ENCODE measurements around the gene NBPF11. TPM values are rescaled to one million over a fixed set of nuclear protein-coding genes. Genes with fewer than 3 reads are reported as not detected.
"Not testable (repeated sequence)": the region's sequence is repeated elsewhere in the genome, so short reads cannot be mapped to it uniquely, and the experiment has no call there.

NBPF11 gene
- total RNA-seq, 1 experiment from 2014 or later = 6.0 TPM

- H3K9me2 ChIP-seq (ENCODE audit: insufficient read depth); H3K79me2 ChIP-seq (ENCODE audit: insufficient read depth, low read length); H3K9ac ChIP-seq (ENCODE audit: low read length); intact Hi-C loops (cut with micrococcal nuclease); H2AFZ ChIP-seq (ENCODE audit: low read depth, low read length, poor library complexity, severe bottlenecking); H3K4me3 ChIP-seq (replicated peaks in 1 of 2; ENCODE audit: low read depth in 1 of 2, low read length in 2 of 2); POLR2A ChIA-PET; H4K20me1 ChIP-seq (ENCODE audit: insufficient read depth); BruUV-seq (replicated peaks); H3K4me2 ChIP-seq (ENCODE audit: low read length); H3K9me3 ChIP-seq (ENCODE audit: control insufficient read depth in 1 of 2, insufficient read depth in 1 of 2, low read depth in 1 of 2, low read length in 2 of 2); DNase-seq (ENCODE audit: low read depth, low spot score); RAD21 ChIA-PET (ENCODE audit: low non-redundant PET in 1 of 2, low total read pairs in 2 of 2, uncharacterized antibody in 2 of 2, unreplicated experiment in 2 of 2); H3K27me3 ChIP-seq (ENCODE audit: insufficient read depth, low read length); H3K4me1 ChIP-seq (ENCODE audit: control insufficient read depth in 1 of 2, insufficient read depth in 2 of 2, low read length in 2 of 2); H3K36me3 ChIP-seq (ENCODE audit: control insufficient read depth in 1 of 2, insufficient read depth in 2 of 2, low read length in 2 of 2); CTCF ChIA-PET; H3K27ac ChIP-seq (ENCODE audit: low read depth, low read length): not testable (repeated sequence)
- TF ChIP-seq CTCF (IDR thresholded peaks at IDR 0.05 in 2 of 3, conservative IDR thresholded peaks at IDR 0.05 in 1 of 3; ENCODE audit: borderline replicate concordance in 1 of 3, insufficient read depth in 1 of 3, low read depth in 2 of 3, low read length in 2 of 3) = 0 out of 6 replicates have a peak, but pooled peaks of 1 of the 3 experiments have one; percentile 6
- peak; percentile 71 for ATAC-seq
Measured at GRCh38 chr1:148086196-148086595, 65.9 kb downstream of the NBPF11 start.

GRCh38 chr1:148081205-148081604, 70.9 kb downstream of the NBPF11 start:
- H3K9ac ChIP-seq (ENCODE audit: low read length); RAD21 ChIA-PET (ENCODE audit: low non-redundant PET in 1 of 2, low total read pairs in 2 of 2, uncharacterized antibody in 2 of 2, unreplicated experiment in 2 of 2); intact Hi-C loops (cut with micrococcal nuclease); H3K4me1 ChIP-seq (ENCODE audit: control insufficient read depth in 1 of 2, insufficient read depth in 2 of 2, low read length in 2 of 2); H3K9me3 ChIP-seq (ENCODE audit: control insufficient read depth in 1 of 2, insufficient read depth in 1 of 2, low read depth in 1 of 2, low read length in 2 of 2); H3K79me2 ChIP-seq (ENCODE audit: insufficient read depth, low read length); BruUV-seq (replicated peaks); H3K27ac ChIP-seq (ENCODE audit: low read depth, low read length); H3K4me3 ChIP-seq (replicated peaks in 1 of 2; ENCODE audit: low read depth in 1 of 2, low read length in 2 of 2); POLR2A ChIA-PET; CTCF ChIA-PET; H3K27me3 ChIP-seq (ENCODE audit: insufficient read depth, low read length); DNase-seq (ENCODE audit: low read depth, low spot score); H3K4me2 ChIP-seq (ENCODE audit: low read length); H3K36me3 ChIP-seq (ENCODE audit: control insufficient read depth in 1 of 2, insufficient read depth in 2 of 2, low read length in 2 of 2); H3K9me2 ChIP-seq (ENCODE audit: insufficient read depth); H2AFZ ChIP-seq (ENCODE audit: low read depth, low read length, poor library complexity, severe bottlenecking); H4K20me1 ChIP-seq (ENCODE audit: insufficient read depth): not testable (repeated sequence)
- peak; percentile 91 for ATAC-seq

GRCh38 chr1:148078632-148079519, 73.2 kb downstream of the NBPF11 start:
- H3K9me2 ChIP-seq (ENCODE audit: insufficient read depth); intact Hi-C loops (cut with micrococcal nuclease); ATAC-seq; H3K4me2 ChIP-seq (ENCODE audit: low read length); H3K36me3 ChIP-seq (ENCODE audit: control insufficient read depth in 1 of 2, insufficient read depth in 2 of 2, low read length in 2 of 2); RAD21 ChIA-PET (ENCODE audit: low non-redundant PET in 1 of 2, low total read pairs in 2 of 2, uncharacterized antibody in 2 of 2, unreplicated experiment in 2 of 2); CTCF ChIA-PET; H3K27me3 ChIP-seq (ENCODE audit: insufficient read depth, low read length); H3K9me3 ChIP-seq (ENCODE audit: control insufficient read depth in 1 of 2, insufficient read depth in 1 of 2, low read depth in 1 of 2, low read length in 2 of 2); H3K79me2 ChIP-seq (ENCODE audit: insufficient read depth, low read length); POLR2A ChIA-PET; H3K4me1 ChIP-seq (ENCODE audit: control insufficient read depth in 1 of 2, insufficient read depth in 2 of 2, low read length in 2 of 2); H3K9ac ChIP-seq (ENCODE audit: low read length); H3K27ac ChIP-seq (ENCODE audit: low read depth, low read length); H4K20me1 ChIP-seq (ENCODE audit: insufficient read depth); DNase-seq (ENCODE audit: low read depth, low spot score); H3K4me3 ChIP-seq (replicated peaks in 1 of 2; ENCODE audit: low read depth in 1 of 2, low read length in 2 of 2); H2AFZ ChIP-seq (ENCODE audit: low read depth, low read length, poor library complexity, severe bottlenecking); BruUV-seq (replicated peaks): not testable (repeated sequence)

GRCh38 chr1:148078090-148078489, 74.0 kb downstream of the NBPF11 start:
- H2AFZ ChIP-seq (ENCODE audit: low read depth, low read length, poor library complexity, severe bottlenecking); H3K27me3 ChIP-seq (ENCODE audit: insufficient read depth, low read length); intact Hi-C loops (cut with micrococcal nuclease); H3K4me1 ChIP-seq (ENCODE audit: control insufficient read depth in 1 of 2, insufficient read depth in 2 of 2, low read length in 2 of 2); ATAC-seq; CTCF ChIA-PET; H3K4me2 ChIP-seq (ENCODE audit: low read length); H3K36me3 ChIP-seq (ENCODE audit: control insufficient read depth in 1 of 2, insufficient read depth in 2 of 2, low read length in 2 of 2); H3K27ac ChIP-seq (ENCODE audit: low read depth, low read length); RAD21 ChIA-PET (ENCODE audit: low non-redundant PET in 1 of 2, low total read pairs in 2 of 2, uncharacterized antibody in 2 of 2, unreplicated experiment in 2 of 2); H3K9me2 ChIP-seq (ENCODE audit: insufficient read depth); DNase-seq (ENCODE audit: low read depth, low spot score); H3K9ac ChIP-seq (ENCODE audit: low read length); H4K20me1 ChIP-seq (ENCODE audit: insufficient read depth); H3K79me2 ChIP-seq (ENCODE audit: insufficient read depth, low read length); POLR2A ChIA-PET; H3K9me3 ChIP-seq (ENCODE audit: control insufficient read depth in 1 of 2, insufficient read depth in 1 of 2, low read depth in 1 of 2, low read length in 2 of 2); H3K4me3 ChIP-seq (replicated peaks in 1 of 2; ENCODE audit: low read depth in 1 of 2, low read length in 2 of 2): not testable (repeated sequence)
- TSS peak; percentile 99 for BruUV-seq (replicated peaks)

All from HCT116 (cell line).